Measurements from ENCODE around the gene OPCML.

GRCh38 chr11:132959693-132960092 lies 572.6 kb downstream of the OPCML start:
- TF ChIP-seq CTCF (conservative IDR thresholded peaks at IDR 0.05; ENCODE audit: low read depth, low read length) (no peak), EZH2phosphoT487 (IDR thresholded peaks at IDR 0.05; ENCODE audit: borderline replicate concordance, low read length) (no peak), EZH2 (IDR thresholded peaks at IDR 0.05; ENCODE audit: low read length, unreplicated experiment) (no peak)

Measured in PC-3 (cell line).